ENCODE results near the gene INO80E. TPM values are rescaled to one million over a fixed set of nuclear protein-coding genes. Genes with fewer than 3 reads are reported as not detected.

INO80E gene
- polyA plus RNA-seq, 3 donors: 37.3 to 69.5 (median 50.1) TPM

GRCh38 chr16:29987371-29988085, 8.5 kb upstream of the INO80E start:
- 92 to 96% (median 93%) methylated on average over 29 to 35 of the region's 35 CpGs for WGBS, 3 donors
- H3K27ac ChIP-seq (ENCODE audit: low read depth, low read length): no peak overlapping the region

GRCh38 chr16:29988346-29989075, 7.5 kb upstream of the INO80E start:
- WGBS, 3 donors: 86 to 89% (median 88%) methylated on average over 17 of the region's 17 CpGs
- H3K27ac ChIP-seq (ENCODE audit: low read depth, low read length): no peak overlapping the region

GRCh38 chr16:29989111-29989858, 6.8 kb upstream of the INO80E start:
- no peak overlapping the region for H3K27ac ChIP-seq (ENCODE audit: low read depth, low read length)
- 84 to 89% (median 88%) methylated on average over 23 of the region's 23 CpGs for WGBS, 3 donors

GRCh38 chr16:29990034-29990433, 6.0 kb upstream of the INO80E start:
- no peak overlapping the region for H3K27ac ChIP-seq (ENCODE audit: low read depth, low read length)
- 59 to 95% (median 89%) methylated on average over 2 of the region's 2 CpGs for WGBS, 3 donors

- no peak overlapping the region for H3K27ac ChIP-seq (ENCODE audit: low read depth, low read length)
Measured at GRCh38 chr16:29990883-29991570, 5.0 kb upstream of the INO80E start.

GRCh38 chr16:29991571-29991904, 4.5 kb upstream of the INO80E start:
- H3K27ac ChIP-seq (ENCODE audit: low read depth, low read length): no peak overlapping the region
- 74 to 88% (median 81%) methylated on average over 5 of the region's 5 CpGs for WGBS, 3 donors

More at GRCh38 chr16:29990883-29991570, 5.0 kb upstream of the INO80E start:
- WGBS, 3 donors: 90 to 94% (median 94%) methylated on average over 30 to 35 of the region's 35 CpGs

- no peak overlapping the region for H3K27ac ChIP-seq (ENCODE audit: low read depth, low read length)
- WGBS, 3 donors: 43 to 67% (median 59%) methylated on average over 7 of the region's 7 CpGs
Measured at GRCh38 chr16:29992344-29992967, 3.6 kb upstream of the INO80E start.

- WGBS, 3 donors: 87 to 92% (median 88%) methylated on average over 23 to 25 of the region's 25 CpGs
- H3K27ac ChIP-seq (ENCODE audit: low read depth, low read length): no peak overlapping the region
Measured at GRCh38 chr16:29993191-29993902, 2.7 kb upstream of the INO80E start.

- no peak overlapping the region for H3K27ac ChIP-seq (ENCODE audit: low read depth, low read length)
- 74 to 93% (median 84%) methylated on average over 9 of the region's 9 CpGs for WGBS, 3 donors
Measured at GRCh38 chr16:29993903-29994599, 2.0 kb upstream of the INO80E start.

GRCh38 chr16:29994600-29995323, 1.3 kb upstream of the INO80E start:
- no peak overlapping the region for H3K27ac ChIP-seq (ENCODE audit: low read depth, low read length)

GRCh38 chr16:29995324-29995910, 624 bp upstream of the INO80E start, which contains the start of gene HIRIP3:
Gene HIRIP3 (minus strand): TSS chr16:29995617. CDS start chr16:29995605, 12 bp downstream.
- WGBS, 3 donors: 0 to 1% (median 0%) methylated on average over 53 of the region's 53 CpGs
- H3K27ac ChIP-seq (ENCODE audit: low read depth, low read length): peak within 1 kb of the TSS; percentile 70

More at GRCh38 chr16:29994600-29995323, 1.3 kb upstream of the INO80E start:
- 9 to 16% (median 10%) methylated on average over 23 to 24 of the region's 24 CpGs for WGBS, 3 donors

- no peak overlapping the region for H3K27ac ChIP-seq (ENCODE audit: low read depth, low read length)
- 18 to 23% (median 21%) methylated on average over 9 of the region's 9 CpGs for WGBS, 3 donors
Measured at GRCh38 chr16:29996766-29997250, 767 bp downstream of the INO80E start.

- H3K27ac ChIP-seq (ENCODE audit: low read depth, low read length): no peak overlapping the region
- 86 to 89% (median 89%) methylated on average over 6 of the region's 6 CpGs for WGBS, 3 donors
Measured at GRCh38 chr16:29999605-30000004, 3.6 kb downstream of the INO80E start.

- H3K27ac ChIP-seq (ENCODE audit: low read depth, low read length): no peak overlapping the region
- WGBS, 3 donors: 83 to 86% (median 85%) methylated on average over 31 to 33 of the region's 33 CpGs
Measured at GRCh38 chr16:30000735-30001631, 4.9 kb downstream of the INO80E start.
